K562 (cell line): ENCODE measurements around the gene CYP46A1. TPM values are rescaled to one million over a fixed set of nuclear protein-coding genes. Genes with fewer than 3 reads are reported as not detected.

Source experiments
- ATAC-seq: fragments of 200-7000 bp; cut with Tn5 transposase; 3 replicates; pipeline ENCODE4 v1.9.1; 2020; ENCODE audit warnings: moderate library complexity
- BruUV-seq: library from RNA; stranded (reverse); fragments of 400-500 nt; replicated peaks from 2 replicates; lab custom pipeline; 2021; lab: Mats Ljungman, UMichigan
- CTCF ChIA-PET: fragments of 300-600 bp; formaldehyde crosslinking; extraction: SDS; loops from one replicate; lab custom pipeline; 2021; ENCODE audit warnings: low intra/inter-chr PET ratio; lab: Yijun Ruan, JAX
- POLR2A ChIA-PET: fragments of 300-600, 350-650 bp; sonication (Branson Sonifier 250); formaldehyde crosslinking; extraction: SDS; loops from one replicate; lab custom pipeline; 2021; ENCODE audit warnings: antibody characterized with exemption, inconsistent platforms; lab: Yijun Ruan, JAX
- DNase-seq, 4 experiments: peaks; one replicate each; pipeline versions ENCODE4 v3.0.0 to v3.0.0-alpha.2; 2011 to 2018; ENCODE audit warnings: low spot score in 3 of 4, mixed read lengths in 3 of 4; ENCODE audit errors: extremely low read depth in 1 of 4
- FAIRE-seq: peaks from 2 replicates; lab custom pipeline; 2011; peaks lifted over from hg19 to GRCh38; lab: Jason Lieb, UNC
- H2AFZ ChIP-seq: 2 replicates; pipeline ENCODE4 v1.6.0; 2011; ENCODE audit warnings: low read depth, low read length, control low read depth, inconsistent platforms
- H3K27ac ChIP-seq: fragments of 200-600 bp; 3 replicates; pipeline ENCODE4 v1.8.0; 2011; ENCODE audit warnings: low read depth, mild to moderate bottlenecking, control low read depth, inconsistent platforms, low read length, moderate library complexity, mixed read lengths; ENCODE audit errors: extremely low read depth
- H3K27me3 ChIP-seq, 2 experiments: fragments of 300-600 bp in 1 of 2; 2 replicates in 1 of 2; 3 replicates in 1 of 2; pipeline versions ENCODE4 v1.6.0 to v1.8.0; 2011; ENCODE audit warnings: inconsistent platforms in 2 of 2, low read length in 2 of 2, mild to moderate bottlenecking in 1 of 2, mixed read lengths in 1 of 2, moderate library complexity in 1 of 2; ENCODE audit not compliant: control insufficient read depth in 2 of 2, insufficient read depth in 2 of 2
- H3K36me3 ChIP-seq: fragments of 300-600 bp; 3 replicates; pipeline ENCODE4 v1.8.0; 2011; ENCODE audit warnings: mild to moderate bottlenecking, low read length, inconsistent platforms; ENCODE audit not compliant: control insufficient read depth, insufficient read depth
- H3K4me1 ChIP-seq, 2 experiments: fragments of 200-600 bp in 1 of 2; replicated peaks in 1 of 2; 2 replicates in 1 of 2; 3 replicates in 1 of 2; pipeline versions ENCODE4 v1.5.1 to v1.8.0; 2011; ENCODE audit warnings: inconsistent platforms in 2 of 2, low read length in 2 of 2, mild to moderate bottlenecking in 1 of 2, mixed read lengths in 1 of 2, moderate library complexity in 1 of 2; ENCODE audit not compliant: control insufficient read depth in 2 of 2, insufficient read depth in 2 of 2
- H3K4me2 ChIP-seq: 2 replicates; pipeline ENCODE4 v1.6.1; 2011; ENCODE audit warnings: low read length, control low read depth, inconsistent platforms, mixed read lengths; ENCODE audit not compliant: insufficient read depth
- H3K4me3 ChIP-seq: fragments of 200-600 bp; sonication (generic), shearing (Covaris generic); 2 replicates; pipeline ENCODE4 v1.5.1; 2016; ENCODE audit warnings: control low read depth, inconsistent platforms
- H3K79me2 ChIP-seq: fragments of 200-600 bp; 3 replicates; pipeline ENCODE4 v1.8.0; 2011; ENCODE audit warnings: low read length, inconsistent platforms; ENCODE audit not compliant: control insufficient read depth, insufficient read depth
- H3K9ac ChIP-seq, 2 experiments: 2 replicates each; pipeline versions ENCODE4 v1.6.0 to v1.6.1; 2011; ENCODE audit warnings: low read depth in 2 of 2, low read length in 2 of 2, control low read depth in 1 of 2, inconsistent platforms in 1 of 2, mild to moderate bottlenecking in 1 of 2, mixed read lengths in 1 of 2; ENCODE audit not compliant: insufficient read depth in 1 of 2
- H3K9me1 ChIP-seq: one replicate; pipeline ENCODE4 v1.6.0; 2011; ENCODE audit warnings: inconsistent platforms, mild to moderate bottlenecking, low read length, moderate library complexity; ENCODE audit not compliant: control insufficient read depth, insufficient read depth
- H3K9me3 ChIP-seq: replicated peaks from 2 replicates; pipeline ENCODE4 v1.5.1; 2011; ENCODE audit warnings: low read depth, low read length, inconsistent platforms; ENCODE audit not compliant: control insufficient read depth, insufficient read depth
- H4K20me1 ChIP-seq: replicated peaks from 2 replicates; pipeline ENCODE4 v1.6.1; 2011; ENCODE audit warnings: low read length, inconsistent platforms, mixed read lengths; ENCODE audit not compliant: control insufficient read depth, insufficient read depth
- CBFA2T3 ChIP-seq: fragments of 450-650 bp; IDR thresholded peaks from 2 replicates; pipeline ENCODE4 v1.6.1; 2017
- DLX4 ChIP-seq: fragments of 250-450 bp; sonication (Bioruptor Pico); IDR thresholded peaks from 2 replicates; pipeline ENCODE4 v1.6.1; 2021; ENCODE audit warnings: mild to moderate bottlenecking
- GTF2F1 ChIP-seq: IDR thresholded peaks from 2 replicates; pipeline ENCODE4 v1.6.1; 2011; ENCODE audit warnings: low read depth, low read length, improper control_type of control experiment
- KLF1 ChIP-seq: fragments of 450-650 bp; IDR thresholded peaks from 2 replicates; pipeline ENCODE4 v1.6.1; 2016; ENCODE audit warnings: missing genetic modification characterization, missing compliant biosample characterization
- MCM3 ChIP-seq: fragments of 450-650 bp; IDR thresholded peaks from 2 replicates; pipeline ENCODE4 v1.6.1; 2016
- MTA3 ChIP-seq: fragments of 450-650 bp; formaldehyde crosslinking; IDR thresholded peaks from 2 replicates; pipeline ENCODE4 v1.6.1; 2017; ENCODE audit warnings: mild to moderate bottlenecking, borderline replicate concordance
- PCBP1 ChIP-seq: fragments of 200-400 bp; formaldehyde crosslinking; IDR thresholded peaks from 2 replicates; pipeline ENCODE4 v1.6.1; 2018; ENCODE audit warnings: mild to moderate bottlenecking, low read depth, low read length; ENCODE audit not compliant: poor library complexity, severe bottlenecking
- PTBP1 ChIP-seq: fragments of 200-400 bp; formaldehyde crosslinking; IDR thresholded peaks from 2 replicates; pipeline ENCODE4 v1.6.1; 2017; ENCODE audit warnings: low read depth, low read length
- TGIF2 ChIP-seq: sonication (generic); formaldehyde crosslinking; IDR thresholded peaks from 2 replicates; pipeline ENCODE4 v1.8.1; 2022; ENCODE audit warnings: mild to moderate bottlenecking, missing genetic modification reagents, moderate library complexity
- ZFP30 ChIP-seq: fragments of 250-450 bp; sonication (Bioruptor Pico); IDR thresholded peaks from 2 replicates; pipeline ENCODE4 v1.8.0; 2022; ENCODE audit warnings: moderate library complexity, mild to moderate bottlenecking, inconsistent platforms, borderline replicate concordance
- WGBS: fragments of 100-300 bp; shearing (Covaris generic); methylation state at CpG from one replicate; pipeline ENCODE4 v1.1.6; 2016; ENCODE audit warnings: low coverage, mixed read lengths; ENCODE audit not compliant: insufficient coverage; ENCODE audit errors: missing lambda C conversion rate; 5-methylcytosine and 5-hydroxymethylcytosine counted together
- in situ Hi-C: fragments of 300-500 bp; cut with MboI; formaldehyde crosslinking; loops from 4 replicates; pipeline ENCODE4 v1.15.0; 2018; ENCODE audit warnings: inconsistent platforms, mixed read lengths
- intact Hi-C: fragments of 100-400 bp; cut with micrococcal nuclease; formaldehyde crosslinking; loops from 2 replicates; pipeline ENCODE4 v1.14.2; 2022
- polyA plus RNA-seq, 8 experiments: library from polyadenylated mRNA; depleted of rRNA in 4 of 8; stranded (reverse) in 5 of 8; unstranded in 3 of 8; fragments of >200 nt; fragmentation: Nextera tagmentation in 2 of 8; fragmentation: Illumina TruSeq in 1 of 8; extraction: Ambion mirVana in 2 of 8; extraction: Trizol in 1 of 8; gene quantifications; 2 replicates each; pipeline versions ENCODE4 v1.2.1 to v1.2.3, GENCODE V29; 2011 to 2014; ENCODE audit warnings: inconsistent platforms in 1 of 8, missing spikeins in 1 of 8
- total RNA-seq, 7 experiments: library from RNA; depleted of rRNA in 6 of 7; stranded (reverse); fragments of >200 nt in 6 of 7; fragmentation: Illumina TruSeq in 2 of 7; extraction: Trizol in 2 of 7; gene quantifications; 2 replicates each; pipeline versions ENCODE4 v1.2.1 to v1.2.3, GENCODE V29; 2011 to 2021; ENCODE audit warnings: low replicate concordance in 1 of 7
- TF ChIP-seq, protein P1 (sequence below): fragments of 250-450 bp; sonication (Bioruptor Pico); IDR thresholded peaks from 2 replicates; pipeline ENCODE4 v1.8.0; 2021; ENCODE audit warnings: moderate library complexity, mild to moderate bottlenecking, inconsistent platforms

Gene CYP46A1
- total and polyA plus RNA-seq, 9 of the 15 experiments (the other 6 are each of a cell fraction or from before 2014, with no cell fraction given): not detected

- Histone ChIP-seq H3K4me1 (no peaks in the 10 kb centered on the region), H3K27me3 (peaks cover 2 to 36% of the 10 kb centered on the region in 2 experiments; a peak in 3 of 5 replicates), H3K9ac (no peak overlapping the region), H2AFZ (no peak overlapping the region), H3K36me3 (no peaks in the 10 kb centered on the region), H3K9me1 (no peaks in the 10 kb centered on the region), H3K79me2 (no peaks in the 10 kb centered on the region), H3K9me3 (no peaks in the 10 kb centered on the region), H3K27ac (no peak overlapping the region), H3K4me3 (no peak overlapping the region), H4K20me1 (0 out of 2 replicates have a peak, but pooled peaks cover 6% of the 10 kb centered on the region), H3K4me2 (no peak overlapping the region)
- ChIA-PET POLR2A (no interaction called here), CTCF (no interaction called here)
- ATAC-seq (no peak), FAIRE-seq (no peak)
- intact Hi-C loops: no loop called here
- WGBS: 0% methylated on average over 11 of the region's 14 CpGs
- BruUV-seq: no TSS peak
- TF ChIP-seq MCM3: no peak
- TF ChIP-seq PTBP1: no peak
- TF ChIP-seq, all 486 proteins: peak for 0
- DNase-seq: no peak
- in situ Hi-C loops: no loop called here
Observed at GRCh38 chr14:99718031-99718810, 34.1 kb downstream of the CYP46A1 start.

DNA sequence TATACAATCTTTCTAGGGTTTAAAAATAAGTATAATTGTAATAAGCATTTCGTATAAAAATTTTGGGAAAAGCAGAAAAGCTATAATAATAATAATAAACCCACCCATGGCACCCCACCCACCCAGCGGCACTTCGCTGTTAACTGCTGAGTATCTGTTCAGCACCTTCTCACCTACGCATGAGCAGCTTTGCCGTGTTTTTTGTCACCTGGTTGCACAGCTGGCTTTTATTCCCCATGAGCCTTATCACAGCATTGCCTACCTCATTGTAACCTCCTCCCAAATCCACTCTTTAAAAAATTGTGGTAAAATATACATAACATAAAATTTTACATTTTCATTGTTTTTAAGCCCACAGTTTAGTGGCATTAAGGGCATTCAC lies 34.7 kb downstream of the CYP46A1 start:
- ChIA-PET POLR2A (no interaction called here), CTCF (no interaction called here)
- Histone ChIP-seq H2AFZ (no peak overlapping the region), H3K9me3 (no peaks in the 10 kb centered on the region), H4K20me1 (0 out of 2 replicates have a peak, but pooled peaks cover 6% of the 10 kb centered on the region), H3K9me1 (no peaks in the 10 kb centered on the region), H3K9ac (no peak overlapping the region), H3K27me3 (peaks cover 2 to 36% of the 10 kb centered on the region in 2 experiments; a peak in 3 of 5 replicates), H3K36me3 (no peaks in the 10 kb centered on the region), H3K4me3 (no peak overlapping the region), H3K4me1 (no peaks in the 10 kb centered on the region), H3K27ac (no peak overlapping the region), H3K79me2 (no peaks in the 10 kb centered on the region), H3K4me2 (no peak overlapping the region)
- FAIRE-seq (no peak), DNase-seq (no peak), ATAC-seq (no peak)
- in situ Hi-C loops: no loop called here
- 0% methylated on average over 5 of the region's 5 CpGs for WGBS
- BruUV-seq: no TSS peak
- intact Hi-C loops: no loop called here
- TF ChIP-seq KLF1 (tag) (no peak), DLX4 (no peak), MTA3 (no peak), TGIF2 (CRISPR knock-in tag) (no peak), GTF2F1 (no peak), CBFA2T3 (no peak), PCBP1 (no peak), ZFP30 (no peak)
- TF ChIP-seq, protein P1, sequence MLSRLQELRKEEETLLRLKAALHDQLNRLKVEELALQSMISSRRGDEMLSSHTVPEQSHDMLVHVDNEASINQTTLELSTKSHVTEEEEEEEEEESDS (CRISPR knock-in tag): no peak
